Pancreas (tissue), 10 donors: ENCODE measurements around the gene TNRC18. TPM values are rescaled to one million over a fixed set of nuclear protein-coding genes. Genes with fewer than 3 reads are reported as not detected.
"Not testable (repeated sequence)": the region's sequence is repeated elsewhere in the genome, so short reads cannot be mapped to it uniquely, and the experiment has no call there.

Experiments
- ATAC-seq, 4 donors: fragments of 200-7000 bp; cut with Tn5 transposase; one replicate each; pipeline versions ENCODE4 v1.8.0 to v1.9.1; 2020; ENCODE audit warnings: mild to moderate bottlenecking in 4 of 4, moderate library complexity in 4 of 4
- DNase-seq, 6 donors: peaks; one replicate each; pipeline ENCODE4 v3.0.0-alpha.2; 2020
- FAIRE-seq: peaks from 2 replicates; lab custom pipeline; 2012; peaks lifted over from hg19 to GRCh38; lab: Jason Lieb, UNC
- H3K27ac ChIP-seq, 4 donors: fragments of 200-600 bp; sonication (generic); 1 replicate in 3 of 4; 2 replicates in 1 of 4; pipeline versions ENCODE4 v1.5.0 to v1.8.0; 2020
- H3K27me3 ChIP-seq, 4 donors: fragments of 200-600 bp; one replicate each; pipeline ENCODE4 v1.8.0; 2021
- H3K36me3 ChIP-seq, 3 donors: fragments of 200-600 bp; sonication (generic) in 1 of 3; one replicate each; pipeline versions ENCODE4 v1.5.0 to v1.8.0; 2020 to 2021
- H3K4me1 ChIP-seq, 3 donors: fragments of 200-600 bp; one replicate each; pipeline ENCODE4 v1.8.0; 2021
- H3K4me3 ChIP-seq, 4 donors: fragments of 200-600 bp; sonication (generic) in 2 of 4; one replicate each; pipeline versions ENCODE4 v1.5.0 to v1.8.0; 2020 to 2021
- H3K9me3 ChIP-seq, 4 donors: fragments of 200-600 bp; one replicate each; pipeline ENCODE4 v1.8.0; 2021
- CTCF ChIP-seq, 4 donors: fragments of 200-600 bp; sonication (generic) in 3 of 4; IDR thresholded peaks; one replicate each; pipeline versions ENCODE4 v1.5.0 to v1.8.0; 2021; ENCODE audit warnings: antibody characterized with exemption in 4 of 4
- WGBS, 2 donors: extraction: QIAGEN DNeasy Blood & Tissue Kit; methylation state at CpG; one replicate each; pipeline ENCODE4 v1.1.7; 2013; 5-methylcytosine and 5-hydroxymethylcytosine counted together
- intact Hi-C, 3 donors: fragments of 100-400 bp; cut with DNase I; formaldehyde crosslinking; loops; one replicate each; pipeline versions ENCODE4 v1.11.1 to v1.14.2; 2022
- polyA plus RNA-seq, 2 donors: library from polyadenylated mRNA; stranded (reverse); fragments of 200-250 nt; gene quantifications; one replicate each; pipeline ENCODE4 v1.2.3, GENCODE V29; 2013
- total RNA-seq, 6 donors: library from RNA; stranded (reverse); fragmentation: NEBNext Ultra II Directional in 4 of 6; extraction: Animal tissue kit (Norgen Biotek cat#: 25700) in 4 of 6; gene quantifications; one replicate each; pipeline versions ENCODE4 v1.2.1 to v1.2.4, GENCODE V29; 2021 to 2023
- donor health status: healthy with polysubstance abuse.
- donor health status: DM: no; HTN: no; CAD: no; lungs with moderate emphysema.
- donor health status: DM: no; HTN: no; CAD: no.
- donor health status: control.
- donor health status: control.
- donor health status: Bipolar disorder and iron deficiency.
- donor health status: DM: yes; HTN: yes; CAD: no.
- donor health status: DM: no; HTN: no; CAD: no.
- donor health status: DM: no; HTN: no; CAD: no.
- donor health status: DM: yes; HTN: yes; CAD: no.

The TNRC18 gene
- total and polyA plus RNA-seq, 8 donors, result 30.1 to 80.6 (median 36.9) TPM

GRCh38 chr7:5266191-5267028, 157.2 kb downstream of the TNRC18 start:
- Histone ChIP-seq H3K9me3 (no peaks in the 10 kb centered on the region), H3K27ac (no peak overlapping the region), H3K4me3 (no peak overlapping the region), H3K4me1 (no peaks in the 10 kb centered on the region), H3K36me3 (no peaks in the 10 kb centered on the region), H3K27me3 (no peaks in the 10 kb centered on the region)
- DNase-seq (no peak), FAIRE-seq (no peak), ATAC-seq (peak in 1 of 4 donors; percentile 25)
- 71 to 77% methylated on average over 20 of the region's 20 CpGs for WGBS, 2 donors
- intact Hi-C loops, result no loop called here
- no peak for TF ChIP-seq CTCF (IDR thresholded peaks at IDR 0.05)

- Histone ChIP-seq H3K27me3 (no peaks in the 10 kb centered on the region), H3K4me3 (no peak overlapping the region), H3K9me3 (no peaks in the 10 kb centered on the region), H3K36me3 (no peaks in the 10 kb centered on the region), H3K4me1 (no peaks in the 10 kb centered on the region), H3K27ac (no peak overlapping the region)
- no peak for TF ChIP-seq CTCF (IDR thresholded peaks at IDR 0.05)
- peak in 1 of 4 donors; percentile 14 for ATAC-seq
- no peak for FAIRE-seq
- intact Hi-C loops, result no loop called here
- WGBS, 2 donors, result 44 to 46% methylated on average over 19 of the region's 19 CpGs
- DNase-seq, result no peak
Measured at GRCh38 chr7:5265320-5266190, 158.1 kb downstream of the TNRC18 start.

- H3K4me1 ChIP-seq, DNase-seq, H3K9me3 ChIP-seq, H3K27ac ChIP-seq, intact Hi-C loops, FAIRE-seq, H3K36me3 ChIP-seq, ATAC-seq, H3K4me3 ChIP-seq, H3K27me3 ChIP-seq: not testable (repeated sequence)
- WGBS, 2 donors, result 68 to 70% methylated on average over 9 to 10 of the region's 10 CpGs
Measured at GRCh38 chr7:5263066-5263465, 160.6 kb downstream of the TNRC18 start.

GRCh38 chr7:5260530-5261068, 163.0 kb downstream of the TNRC18 start:
- DNase-seq, FAIRE-seq, H3K9me3 ChIP-seq, H3K4me3 ChIP-seq, H3K27me3 ChIP-seq, H3K4me1 ChIP-seq, ATAC-seq, H3K36me3 ChIP-seq, H3K27ac ChIP-seq, intact Hi-C loops: not testable (repeated sequence)
- WGBS, 2 donors, result 87 to 93% methylated on average over 15 of the region's 15 CpGs

Other genes with a start within 250 kb of the TNRC18 start
- gene WIPI2, start 233.6 kb downstream of the TNRC18 start, total RNA-seq, result 10 to 100 TPM; 23.5 to 39.3 (median 28.1) TPM
- 10 to 100 TPM; 21.0 to 28.0 TPM for gene WIPI2, start 233.6 kb downstream of the TNRC18 start, polyA plus RNA-seq
- gene SLC29A4, start 140.9 kb downstream of the TNRC18 start, total RNA-seq, result 10 to 100 TPM in 4 of 6 donors, 1 to 10 TPM in 2; 6.6 to 15.7 (median 12.7) TPM
- 10 to 100 TPM; 45.5 to 74.9 TPM for gene SLC29A4, start 140.9 kb downstream of the TNRC18 start, polyA plus RNA-seq
- gene FBXL18, start 90.0 kb upstream of the TNRC18 start, total RNA-seq, result 1 to 10 TPM; 3.7 to 6.8 (median 4.2) TPM
- 1 to 10 TPM; 2.1 to 3.0 TPM for gene FBXL18, start 90.0 kb upstream of the TNRC18 start, polyA plus RNA-seq
- gene ACTB, start 106.8 kb upstream of the TNRC18 start, total RNA-seq, result 1,000 to 10,000 TPM in 2 of 6 donors, 100 to 1,000 TPM in 4; 444 to 1,539 (median 804) TPM
- 1,000 to 10,000 TPM in 1 of 2 donors, 100 to 1,000 TPM in 1; 897 to 2,761 TPM for gene ACTB, start 106.8 kb upstream of the TNRC18 start, polyA plus RNA-seq
- 10 to 100 TPM in 1 of 6 donors, 1 to 10 TPM in 5; 1.8 to 17.4 (median 5.9) TPM for gene FSCN1, start 169.0 kb upstream of the TNRC18 start, total RNA-seq
- gene FSCN1, start 169.0 kb upstream of the TNRC18 start, polyA plus RNA-seq, result 1 to 10 TPM; 6.9 to 7.7 TPM